ENCODE measurements around the gene CLDND2.

The CLDND2 gene

DNA sequence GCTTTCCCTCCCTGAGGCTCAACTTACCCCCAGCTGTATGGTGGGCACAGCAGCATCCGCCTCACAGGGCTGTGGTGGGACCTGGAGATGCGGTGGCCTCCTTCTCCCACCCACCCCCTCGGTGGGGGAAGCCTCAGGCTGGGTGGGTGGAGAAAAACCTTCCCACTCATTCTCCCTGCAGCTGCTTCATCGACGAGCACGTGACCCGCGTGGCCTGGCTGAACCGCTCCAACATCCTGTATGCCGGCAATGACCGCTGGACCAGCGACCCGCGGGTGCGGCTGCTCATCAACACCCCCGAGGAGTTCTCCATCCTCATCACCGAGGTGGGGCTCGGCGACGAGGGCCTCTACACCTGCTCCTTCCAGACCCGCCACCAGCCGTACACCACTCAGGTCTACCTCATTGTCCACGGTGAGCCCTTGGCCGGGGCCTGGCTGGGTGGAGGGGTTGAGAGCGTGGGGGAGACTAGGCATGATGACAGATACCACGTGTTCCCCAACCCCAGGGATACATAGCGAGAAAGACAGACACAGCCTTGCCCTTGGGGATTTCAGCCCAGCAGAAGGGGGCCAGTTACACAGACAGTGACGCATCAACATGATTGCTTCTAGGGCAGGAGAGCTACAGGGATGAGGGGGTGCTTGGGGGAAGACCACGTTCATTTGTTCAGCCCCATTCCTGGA, 45.2 kb downstream of the CLDND2 start:
- H3K27ac ChIP-seq = no peak overlapping the region
- H4K20me1 ChIP-seq = peaks cover 11% of the 10 kb centered on the region; the same call in 1 of the 2 replicates
- no peaks in the 10 kb centered on the region for H3K36me3 ChIP-seq
- TF ChIP-seq Cebpa-rat (IDR thresholded peaks at IDR 0.05) = no peak
- no peak overlapping the region for H3K4me2 ChIP-seq
- H3K9ac ChIP-seq = no peak overlapping the region
- H3K4me3 ChIP-seq = no peak overlapping the region
- H3K4me1 ChIP-seq = peaks cover 8% of the 10 kb centered on the region; the same call in 1 of the 2 replicates
- peaks cover 30% of the 10 kb centered on the region for H3K27me3 ChIP-seq
- peaks cover 8% of the 10 kb centered on the region; the same call in 1 of the 2 replicates for H3K9me3 ChIP-seq

DNA sequence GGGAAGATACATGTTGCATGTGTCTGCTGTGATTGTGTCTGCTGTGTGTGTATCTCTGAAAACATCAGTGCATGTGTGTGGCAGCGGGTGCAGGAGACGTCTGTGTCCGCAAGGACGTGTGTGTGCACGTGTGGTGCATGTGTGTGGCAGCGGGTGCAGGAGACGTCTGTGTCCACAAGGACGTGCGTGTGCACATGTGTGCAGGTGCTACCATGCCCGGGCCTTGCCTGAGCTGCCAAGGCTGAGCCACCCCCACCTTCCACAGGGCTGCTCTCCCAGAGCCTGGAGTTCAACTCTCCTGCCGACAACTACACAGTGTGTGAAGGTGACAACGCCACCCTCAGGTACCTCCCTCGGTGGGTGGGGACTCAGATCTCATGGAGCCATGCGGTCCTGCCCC, 47.0 kb downstream of the CLDND2 start:
- no peak overlapping the region for H3K9ac ChIP-seq
- H3K27me3 ChIP-seq = peaks cover 11% of the 10 kb centered on the region; the same call in 1 of the 2 replicates
- no peak overlapping the region for H3K4me2 ChIP-seq
- no peak for TF ChIP-seq Cebpa-rat (IDR thresholded peaks at IDR 0.05)
- H3K9me3 ChIP-seq = 0 out of 2 replicates have a peak, but pooled peaks cover under 1% of the 10 kb centered on the region
- no peaks in the 10 kb centered on the region for H3K36me3 ChIP-seq
- H4K20me1 ChIP-seq = peaks cover 11% of the 10 kb centered on the region; the same call in 1 of the 2 replicates
- no peak overlapping the region for H3K4me3 ChIP-seq
- no peak overlapping the region for H3K27ac ChIP-seq
- peaks cover 8% of the 10 kb centered on the region; the same call in 1 of the 2 replicates for H3K4me1 ChIP-seq

DNA sequence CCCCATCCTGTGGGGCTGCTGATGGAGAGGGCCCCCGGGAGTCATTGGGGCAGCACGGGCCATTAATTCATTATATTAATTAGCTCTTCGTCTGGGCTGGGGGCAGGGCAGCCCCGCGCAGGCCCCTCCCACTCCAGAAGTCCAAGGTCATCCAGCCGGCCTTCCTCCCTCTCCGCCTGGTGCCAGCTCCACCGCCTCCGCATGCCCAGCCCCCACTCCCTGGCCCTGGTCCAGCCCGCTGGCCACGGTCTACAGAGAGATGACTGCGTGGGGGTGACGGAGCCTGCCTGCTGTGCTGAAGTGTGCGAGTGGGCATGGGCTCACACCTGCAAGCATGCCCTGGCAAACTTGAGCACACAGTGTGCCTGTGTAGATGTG, 48.5 kb downstream of the CLDND2 start:
- Histone ChIP-seq H3K36me3 (no peaks in the 10 kb centered on the region), H3K4me1 (peaks cover 8% of the 10 kb centered on the region; the same call in 1 of the 2 replicates), H3K9me3 (no peaks in the 10 kb centered on the region), H3K9ac (no peak overlapping the region), H3K4me2 (no peak overlapping the region), H4K20me1 (peaks cover 11% of the 10 kb centered on the region; the same call in 1 of the 2 replicates), H3K27me3 (no peaks in the 10 kb centered on the region), H3K4me3 (no peak overlapping the region), H3K27ac (no peak overlapping the region)
- no peak for TF ChIP-seq Cebpa-rat (IDR thresholded peaks at IDR 0.05)

DNA sequence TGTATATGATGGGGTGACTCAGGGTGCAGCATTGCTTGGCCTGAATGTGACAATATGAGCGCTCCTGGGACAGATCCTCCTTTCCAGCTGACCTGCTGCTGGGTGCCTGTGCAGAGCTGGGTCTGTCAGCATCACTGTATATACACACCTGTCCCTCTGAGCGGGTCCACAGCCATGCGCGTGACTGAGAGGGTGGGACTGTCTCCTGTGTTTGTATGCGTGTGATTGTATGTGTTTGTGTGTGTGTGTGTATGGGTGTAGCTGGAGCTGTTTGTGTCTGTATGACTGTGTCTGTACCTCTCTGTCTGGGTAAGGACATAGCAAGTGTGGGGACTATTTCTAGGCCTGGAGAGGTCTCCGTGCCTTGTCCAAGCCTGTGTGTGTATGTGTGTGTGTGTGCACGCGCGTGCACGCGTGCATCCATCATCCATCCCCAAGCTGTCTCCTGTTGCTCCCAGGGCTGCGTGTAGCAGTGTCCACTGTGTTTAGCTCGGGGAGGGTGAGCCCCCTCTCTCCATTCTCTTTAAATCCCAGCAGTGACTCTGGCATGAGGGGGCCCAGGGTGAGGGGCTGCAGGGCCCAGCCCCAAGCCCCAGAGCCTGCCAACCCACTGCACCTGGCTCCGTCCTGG, 49.0 kb downstream of the CLDND2 start:
- Histone ChIP-seq H4K20me1 (peaks cover 11% of the 10 kb centered on the region; the same call in 1 of the 2 replicates), H3K27me3 (no peaks in the 10 kb centered on the region)

DNA sequence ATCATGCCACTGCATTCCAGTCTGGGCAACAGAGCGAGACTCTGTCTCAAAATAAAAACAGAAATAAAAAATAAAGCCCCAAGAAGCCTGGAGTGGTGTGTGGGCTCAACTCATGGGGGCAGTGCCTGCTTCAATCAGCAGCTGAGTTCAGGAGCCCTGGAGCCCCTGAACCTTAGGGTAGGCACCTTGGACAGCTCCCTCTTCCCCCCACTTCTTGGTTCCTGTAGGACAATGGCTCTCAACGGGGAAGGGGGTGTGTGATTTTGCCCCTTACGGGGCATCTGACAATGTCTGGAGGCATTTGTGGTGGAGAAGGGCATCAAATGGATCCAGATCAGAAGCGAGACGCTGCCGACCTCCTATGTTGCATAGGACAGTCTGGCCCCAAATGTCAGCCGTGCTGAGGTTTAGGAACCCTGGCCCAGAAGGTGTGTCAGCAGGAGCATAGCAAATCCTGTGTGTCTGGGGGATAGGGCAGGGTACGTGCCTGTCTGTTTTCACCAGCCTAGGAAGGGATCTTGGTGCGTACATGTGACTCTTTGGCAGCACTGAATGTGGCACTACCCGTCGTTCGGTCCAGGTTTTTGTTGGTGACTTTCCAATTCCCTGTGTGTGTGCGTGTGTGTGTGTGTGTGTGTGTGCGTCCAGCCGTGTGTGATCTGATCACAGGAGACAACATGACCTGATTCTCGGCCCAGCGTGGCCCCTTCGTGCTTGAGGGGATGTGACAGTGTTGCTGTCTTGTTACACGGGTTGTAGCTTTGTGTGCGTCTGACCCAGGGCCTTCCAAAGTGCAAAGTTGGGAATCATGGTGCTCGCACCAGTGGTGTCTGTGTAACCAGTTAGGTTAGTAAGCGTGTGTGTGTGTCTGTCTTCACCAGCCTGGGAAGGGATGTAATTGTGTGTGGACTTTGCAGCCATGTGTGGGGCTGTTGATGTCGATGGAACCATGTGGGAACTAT, 49.8 kb downstream of the CLDND2 start:
- no peak overlapping the region for H3K4me2 ChIP-seq
- H4K20me1 ChIP-seq = peaks cover 11% of the 10 kb centered on the region; the same call in 1 of the 2 replicates
- no peaks in the 10 kb centered on the region for H3K36me3 ChIP-seq
- peaks cover 10% of the 10 kb centered on the region for H3K4me1 ChIP-seq
- no peak for TF ChIP-seq Cebpa-rat (IDR thresholded peaks at IDR 0.05)
- H3K27ac ChIP-seq = no peak overlapping the region
- no peak overlapping the region for H3K4me3 ChIP-seq
- H3K9me3 ChIP-seq = peaks cover 5% of the 10 kb centered on the region; the same call in 1 of the 2 replicates
- H3K9ac ChIP-seq = no peak overlapping the region
- H3K27me3 ChIP-seq = no peaks in the 10 kb centered on the region

More for the DNA sequence above, 49.0 kb downstream of the CLDND2 start:
- Histone ChIP-seq H3K9me3 (peaks cover under 1% of the 10 kb centered on the region; the same call in 1 of the 2 replicates), H3K27ac (no peak overlapping the region), H3K36me3 (no peaks in the 10 kb centered on the region), H3K4me2 (no peak overlapping the region), H3K9ac (no peak overlapping the region), H3K4me3 (no peak overlapping the region), H3K4me1 (peaks cover 8% of the 10 kb centered on the region; the same call in 1 of the 2 replicates)
- TF ChIP-seq Cebpa-rat (IDR thresholded peaks at IDR 0.05) = no peak

DNA sequence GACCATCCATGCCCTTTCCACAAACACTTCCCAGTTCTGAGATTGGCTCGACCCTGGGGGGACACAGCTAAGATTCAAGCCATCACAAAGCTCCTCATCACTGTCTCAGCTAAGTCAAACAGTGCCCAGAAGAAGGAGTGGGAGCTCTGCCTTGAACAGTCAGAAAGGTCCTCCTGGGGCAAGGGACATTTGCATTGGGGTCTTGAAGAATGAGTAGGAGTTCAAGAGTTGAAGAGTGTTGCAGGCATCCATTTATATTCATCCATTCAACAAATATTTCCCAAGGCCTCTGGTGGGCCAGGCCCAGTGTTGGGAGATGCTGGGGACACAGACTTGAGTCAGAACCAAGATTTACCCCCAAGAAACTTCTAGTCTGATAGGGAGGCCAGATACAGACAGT, 50.8 kb downstream of the CLDND2 start:
- peaks cover 12% of the 10 kb centered on the region for H3K4me1 ChIP-seq
- no peak overlapping the region for H3K4me2 ChIP-seq
- peaks cover 11% of the 10 kb centered on the region; the same call in 1 of the 2 replicates for H4K20me1 ChIP-seq
- no peak overlapping the region for H3K27ac ChIP-seq
- H3K9ac ChIP-seq = no peak overlapping the region
- peaks cover 5% of the 10 kb centered on the region; the same call in 1 of the 2 replicates for H3K9me3 ChIP-seq
- H3K27me3 ChIP-seq = no peaks in the 10 kb centered on the region
- no peak overlapping the region for H3K4me3 ChIP-seq
- H3K36me3 ChIP-seq = no peaks in the 10 kb centered on the region
- TF ChIP-seq Cebpa-rat (IDR thresholded peaks at IDR 0.05) = no peak

DNA sequence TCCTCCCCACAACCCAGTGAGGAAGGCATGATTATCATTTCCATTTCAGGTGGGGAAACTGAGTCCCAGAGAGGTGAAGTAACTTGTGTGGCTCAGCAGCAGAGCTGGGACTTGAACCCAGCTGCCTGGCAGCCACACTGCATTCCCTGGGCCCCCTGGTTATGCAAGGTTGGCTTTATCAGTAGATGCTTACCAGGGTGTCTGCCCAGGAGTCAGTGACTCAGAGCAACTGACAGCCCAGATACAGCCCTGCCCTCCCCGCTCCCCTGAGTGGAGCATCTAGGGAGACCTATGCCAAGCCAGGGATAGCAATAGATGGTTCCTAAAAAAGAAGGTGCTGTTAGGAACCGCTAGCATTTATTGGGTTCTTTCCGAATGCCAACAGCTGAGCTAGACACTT, 51.4 kb downstream of the CLDND2 start:
- TF ChIP-seq Cebpa-rat (IDR thresholded peaks at IDR 0.05) = no peak
- Histone ChIP-seq H3K27ac (no peak overlapping the region), H4K20me1 (peaks cover 11% of the 10 kb centered on the region; the same call in 1 of the 2 replicates), H3K4me2 (no peak overlapping the region), H3K36me3 (no peaks in the 10 kb centered on the region), H3K4me3 (no peak overlapping the region), H3K4me1 (peaks cover 13% of the 10 kb centered on the region), H3K9ac (no peak overlapping the region), H3K9me3 (peaks cover 5% of the 10 kb centered on the region; the same call in 1 of the 2 replicates), H3K27me3 (no peaks in the 10 kb centered on the region)

Data from BLaER1 (cell line).